ENCODE results near the gene FUOM.
"Not testable (repeated sequence)": the region's sequence is repeated elsewhere in the genome, so short reads cannot be mapped to it uniquely, and the experiment has no call there.

The FUOM gene

DNA sequence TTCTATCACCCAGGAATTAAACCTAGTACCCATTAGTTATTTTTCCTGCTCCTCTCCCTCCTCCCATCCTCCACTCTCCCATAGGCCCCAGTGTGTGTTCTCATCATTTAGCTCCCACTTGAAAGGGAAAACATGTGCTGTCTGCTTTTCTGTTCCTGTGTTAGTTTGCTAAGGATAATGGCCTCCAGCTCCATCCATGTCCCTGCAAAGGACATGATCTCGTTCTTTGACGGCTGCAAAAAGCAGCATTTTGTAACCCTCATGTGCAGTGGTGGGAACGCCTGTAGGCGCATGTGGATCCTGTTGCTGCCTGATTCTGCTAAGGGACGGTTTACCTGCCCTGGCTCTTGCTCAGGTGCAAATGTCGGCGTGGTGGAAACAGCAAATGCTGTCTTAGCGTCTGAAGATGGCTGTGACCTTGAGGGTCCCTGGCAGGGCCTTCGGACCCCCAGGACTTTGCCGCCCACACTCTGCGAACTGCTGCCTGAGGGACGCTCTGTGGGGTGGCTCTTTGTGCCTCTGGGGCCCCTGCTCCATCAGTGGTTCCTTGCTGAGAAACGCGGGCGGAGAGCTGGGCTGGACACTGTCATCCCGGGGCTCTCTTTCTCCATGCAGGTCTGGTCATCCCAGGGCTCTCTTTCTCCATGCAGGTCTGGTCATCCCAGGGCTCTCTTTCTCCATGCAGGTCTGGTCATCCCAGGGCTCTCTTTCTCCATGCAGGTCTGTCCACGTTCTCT is 30.6 kb upstream of the FUOM start:
- no peak for DNase-seq

DNA sequence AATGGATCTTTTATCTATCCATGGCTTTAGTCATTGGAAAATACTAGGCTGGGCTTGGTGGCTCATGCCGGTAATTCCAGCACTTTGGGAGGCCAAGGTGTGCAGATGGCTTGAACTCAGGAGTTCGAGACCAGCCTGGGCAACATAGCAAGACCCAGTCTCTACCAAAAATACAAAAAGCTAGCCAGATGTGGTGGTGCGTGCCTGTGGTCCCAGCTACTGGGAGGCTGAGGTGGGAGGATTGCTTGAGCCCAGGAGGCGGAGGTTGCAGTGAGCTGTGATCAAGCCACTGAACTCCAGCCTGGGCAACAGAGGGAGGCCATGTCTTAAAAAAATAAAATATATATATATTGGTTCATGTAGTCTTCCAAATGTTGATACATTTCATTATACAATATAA is 29.1 kb upstream of the FUOM start:
- not testable (repeated sequence) for DNase-seq

DNA sequence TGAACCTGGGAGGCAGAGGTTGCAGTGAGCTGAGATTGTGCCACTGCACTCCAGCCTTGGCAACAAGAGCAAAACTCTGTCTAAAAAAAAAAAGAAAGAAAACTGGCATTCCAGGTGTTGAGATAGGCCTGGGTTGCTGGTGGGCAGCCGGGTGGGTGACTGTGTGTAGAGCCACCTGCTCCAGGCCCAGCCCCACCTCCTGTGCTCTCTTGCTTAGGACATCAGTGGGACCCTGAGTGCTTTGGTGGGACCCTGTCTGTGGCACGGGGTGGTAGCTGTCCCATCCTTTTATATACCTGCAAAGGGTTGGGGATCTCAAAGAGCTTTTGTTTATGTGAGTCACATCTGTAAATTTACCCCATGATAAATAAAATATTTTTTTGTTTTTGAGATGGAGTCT is 27.4 kb upstream of the FUOM start:
- DNase-seq = no peak

DNA sequence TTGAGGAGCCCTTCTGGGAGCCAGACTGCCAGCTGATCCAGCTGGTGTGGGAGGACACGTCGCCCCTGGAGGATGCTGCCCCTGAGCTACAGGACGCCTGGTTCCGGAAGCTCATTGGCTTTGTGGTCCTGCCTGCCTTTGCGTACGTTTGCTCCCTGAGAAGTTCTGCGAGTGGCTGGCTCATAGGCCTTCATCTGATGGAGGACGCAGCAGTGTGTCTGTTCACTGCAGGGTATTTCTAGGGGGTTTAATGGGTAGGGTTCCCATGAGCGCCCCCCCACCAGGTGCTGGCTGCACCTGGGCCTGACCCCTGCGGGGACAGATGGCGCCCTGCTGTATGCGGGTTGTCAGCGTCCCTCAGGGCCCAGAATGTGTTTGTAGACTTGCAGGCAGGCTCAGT is 26.3 kb upstream of the FUOM start:
- DNase-seq = no peak

DNA sequence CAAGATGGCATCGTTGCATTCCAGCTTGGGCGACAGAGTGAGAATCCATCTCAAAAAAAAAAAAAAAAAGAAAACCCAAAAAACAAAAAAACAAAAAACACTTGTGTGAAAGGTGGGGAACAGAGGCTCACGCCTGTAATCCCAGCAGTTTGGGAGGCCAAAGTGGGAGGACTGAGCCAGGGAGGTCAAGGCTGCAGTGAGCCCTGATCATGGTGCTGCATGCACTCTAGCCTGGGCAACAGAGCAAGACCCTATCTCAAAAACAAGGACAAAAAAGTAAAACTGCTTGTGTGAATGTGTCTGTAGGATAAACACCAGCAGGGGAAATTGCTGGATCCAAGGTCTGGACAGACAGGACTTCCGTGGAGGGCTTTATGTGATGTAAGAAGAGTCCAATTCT is 25.7 kb upstream of the FUOM start:
- DNase-seq = no peak

DNA sequence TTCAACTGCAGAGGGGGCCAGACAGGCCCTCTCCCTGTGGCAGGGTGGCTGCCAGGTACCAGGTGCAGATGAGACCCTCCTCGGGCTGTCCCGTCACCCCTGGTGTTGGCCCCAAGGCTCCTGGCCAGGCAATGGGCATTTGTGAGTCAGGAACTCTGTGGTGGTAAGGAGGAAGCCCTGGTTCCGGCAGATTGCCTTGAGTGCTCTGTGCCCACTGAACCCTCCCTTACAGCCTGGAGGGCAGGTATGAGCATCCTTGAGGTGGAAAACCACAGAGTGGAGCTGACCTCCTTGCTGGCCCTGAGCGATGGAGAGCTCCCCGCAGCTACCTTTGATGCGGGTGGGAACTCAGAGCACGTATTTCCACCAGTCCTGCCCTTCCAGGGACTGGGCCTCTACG is 23.2 kb upstream of the FUOM start:
- no peak for DNase-seq

DNA sequence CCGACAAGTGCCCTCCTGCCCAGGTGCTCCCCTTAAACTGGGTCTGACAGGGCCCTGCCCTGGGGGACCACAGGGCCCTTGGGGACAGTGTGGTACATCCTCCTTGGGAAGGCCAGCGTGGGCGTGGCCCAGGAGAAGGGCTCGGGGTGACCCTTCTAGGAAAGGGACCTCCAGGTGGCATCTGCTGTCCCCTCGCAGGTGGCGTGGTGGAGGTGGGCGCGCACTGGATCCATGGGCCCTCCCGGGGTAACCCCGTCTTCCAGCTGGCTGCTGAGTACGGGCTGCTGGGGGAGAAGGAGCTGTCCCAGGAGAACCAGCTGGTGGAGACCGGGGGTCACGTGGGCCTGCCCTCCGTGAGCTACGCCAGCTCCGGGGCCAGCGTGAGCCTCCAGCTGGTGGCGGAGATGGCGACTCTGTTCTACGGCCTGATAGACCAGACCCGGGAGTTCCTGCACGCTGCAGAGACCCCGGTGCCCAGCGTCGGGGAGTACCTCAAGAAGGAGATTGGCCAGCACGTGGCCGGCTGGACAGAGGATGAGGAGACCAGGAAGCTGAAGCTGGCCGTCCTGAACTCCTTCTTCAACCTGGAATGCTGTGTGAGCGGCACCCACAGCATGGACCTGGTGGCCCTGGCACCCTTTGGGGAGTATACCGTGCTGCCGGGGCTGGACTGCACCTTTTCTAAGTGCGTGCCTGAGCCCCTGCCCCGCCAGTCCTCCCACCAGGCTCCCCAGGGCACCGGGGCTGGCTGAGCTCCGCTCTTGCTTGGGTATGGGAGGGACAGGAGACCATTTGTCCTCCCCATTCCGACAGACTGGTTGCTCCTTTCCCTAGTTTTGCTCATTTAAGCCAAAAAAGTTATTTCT is 22.2 kb upstream of the FUOM start:
- DNase-seq = no peak

DNA sequence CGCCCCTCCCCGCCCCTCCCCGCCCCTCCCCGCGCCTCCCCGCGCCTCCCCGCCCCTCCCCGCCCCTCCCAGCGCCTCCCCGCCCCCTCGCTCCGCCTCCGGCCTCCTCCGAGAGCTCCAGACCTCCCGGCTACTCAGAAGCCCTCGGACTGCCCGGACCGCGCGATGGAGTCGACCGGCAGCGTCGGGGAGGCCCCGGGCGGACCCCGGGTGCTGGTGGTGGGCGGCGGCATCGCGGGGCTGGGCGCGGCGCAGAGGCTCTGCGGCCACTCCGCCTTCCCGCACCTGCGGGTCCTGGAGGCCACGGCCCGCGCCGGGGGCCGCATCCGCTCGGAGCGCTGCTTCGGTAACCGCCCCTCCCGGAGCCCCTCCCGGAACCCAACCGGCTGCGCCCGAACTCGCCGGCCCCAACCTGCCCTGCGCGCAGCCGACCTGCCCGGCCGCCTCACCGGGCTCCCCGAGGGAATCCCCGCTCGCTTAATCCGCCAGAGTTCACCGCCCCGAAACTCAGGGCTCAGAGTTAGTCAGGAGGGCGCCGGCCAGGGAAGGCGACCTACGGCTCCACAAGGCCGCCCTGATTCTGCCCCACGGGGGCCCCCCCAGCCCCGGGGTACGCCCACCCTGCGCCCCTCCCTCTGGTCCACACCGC is 21.5 kb upstream of the FUOM start, which contains the start of gene PAOX:
Gene PAOX, plus strand, starts transcription at position 111 of the 649 bp plus-strand sequence. Its CDS starts 55 bp downstream, at position 166.
- no peak for DNase-seq

DNA sequence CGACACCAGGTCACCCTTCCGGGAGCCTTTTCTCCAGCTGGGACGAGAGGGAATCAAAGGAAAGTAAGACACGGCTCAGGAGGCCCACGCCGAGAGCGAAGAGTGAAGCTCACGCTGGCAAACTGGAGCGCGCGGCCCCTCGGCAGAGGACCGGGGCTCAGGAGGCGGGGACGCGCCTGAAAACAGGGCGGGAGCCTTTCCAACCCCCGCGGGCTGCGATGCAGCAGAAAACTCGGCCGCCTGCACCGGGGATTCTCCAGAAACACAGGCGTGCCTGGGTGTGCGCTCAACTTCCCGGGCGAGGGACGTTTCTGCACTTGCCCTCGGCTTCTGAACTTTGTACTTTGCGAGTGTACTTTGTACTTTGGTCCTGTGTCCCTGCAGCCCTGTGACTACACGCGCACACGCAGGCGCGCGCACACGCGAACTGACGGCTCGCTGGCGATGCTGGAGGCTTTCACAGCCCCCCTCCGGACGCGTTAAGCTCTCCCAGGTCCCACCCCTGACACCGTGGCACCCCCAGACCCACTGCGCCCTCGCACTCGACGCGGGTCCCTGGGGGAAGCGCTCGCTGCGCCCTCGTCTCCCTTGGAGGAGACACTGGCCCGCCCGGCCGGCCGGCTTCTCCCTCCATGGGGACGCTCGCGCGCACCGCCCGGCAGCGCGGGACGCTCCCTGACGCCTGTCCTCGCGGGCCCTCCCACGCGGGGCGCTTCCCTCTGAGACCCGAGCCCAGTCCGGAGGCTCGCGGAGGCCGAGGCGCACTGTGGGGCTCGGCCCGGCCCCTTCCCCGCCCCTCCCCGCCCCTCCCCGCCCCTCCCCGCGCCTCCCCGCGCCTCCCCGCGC is 20.7 kb upstream of the FUOM start:
- DNase-seq = no peak

DNA sequence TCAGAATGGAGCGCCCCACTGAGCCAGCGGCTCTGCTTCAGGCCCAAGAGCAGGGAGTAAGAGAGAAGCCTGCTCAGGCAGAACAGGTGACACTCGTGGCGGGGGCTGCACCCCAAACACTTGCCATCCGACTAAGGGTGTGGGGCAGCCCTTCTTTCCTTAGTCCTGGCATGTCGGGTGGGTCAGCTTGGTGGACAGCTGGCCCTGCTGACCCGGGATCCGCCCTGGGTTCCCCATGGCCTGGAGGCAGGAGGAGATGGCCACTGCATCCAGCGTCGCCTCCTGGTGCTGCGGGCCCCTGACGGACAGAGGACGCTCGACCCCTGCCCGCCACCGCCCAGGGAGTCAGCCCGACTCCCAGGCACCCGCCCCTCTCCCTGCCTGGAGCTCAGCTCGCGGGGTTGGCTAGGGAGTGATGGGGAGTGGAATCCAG is 20.0 kb upstream of the FUOM start:
- no peak for DNase-seq

DNA sequence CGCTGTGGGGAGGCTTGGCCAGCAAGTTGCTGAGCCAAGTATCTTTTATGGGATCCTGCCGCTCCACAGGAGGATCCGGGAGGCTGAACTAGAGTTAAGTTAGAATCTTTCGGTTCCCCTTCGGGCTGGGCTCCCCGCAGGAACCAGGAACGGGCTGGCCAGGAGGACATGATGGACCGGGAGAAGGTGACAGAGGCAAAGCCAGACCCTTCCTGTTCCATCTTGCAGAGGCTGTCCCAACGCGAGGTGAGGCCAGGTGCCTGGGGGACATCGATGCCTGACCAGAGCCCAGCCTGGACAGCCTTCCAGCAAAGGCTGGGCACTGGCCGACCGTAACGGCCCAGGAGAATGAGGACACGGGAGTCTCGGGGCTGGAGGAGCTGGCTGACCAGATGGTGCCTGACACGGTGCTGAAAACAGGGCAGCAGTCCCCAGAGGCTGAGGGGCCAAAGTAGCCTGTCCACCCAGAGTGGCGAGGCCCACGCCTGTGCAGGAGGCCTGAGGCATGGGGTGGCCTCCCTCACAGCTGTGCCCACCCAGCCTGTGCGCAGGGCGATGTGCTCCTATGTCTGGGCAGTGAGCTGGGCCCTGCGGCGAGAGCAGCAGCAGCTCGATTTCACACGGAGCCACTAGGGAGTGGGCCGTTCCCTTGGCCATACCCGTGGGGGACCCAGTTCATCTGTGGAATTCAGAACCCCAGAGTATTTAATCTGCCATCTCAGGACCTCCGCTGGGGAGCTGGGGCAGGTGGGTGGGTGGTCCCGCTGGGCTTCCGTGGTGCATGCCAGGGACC is 19.4 kb upstream of the FUOM start:
- no peak for DNase-seq

DNA sequence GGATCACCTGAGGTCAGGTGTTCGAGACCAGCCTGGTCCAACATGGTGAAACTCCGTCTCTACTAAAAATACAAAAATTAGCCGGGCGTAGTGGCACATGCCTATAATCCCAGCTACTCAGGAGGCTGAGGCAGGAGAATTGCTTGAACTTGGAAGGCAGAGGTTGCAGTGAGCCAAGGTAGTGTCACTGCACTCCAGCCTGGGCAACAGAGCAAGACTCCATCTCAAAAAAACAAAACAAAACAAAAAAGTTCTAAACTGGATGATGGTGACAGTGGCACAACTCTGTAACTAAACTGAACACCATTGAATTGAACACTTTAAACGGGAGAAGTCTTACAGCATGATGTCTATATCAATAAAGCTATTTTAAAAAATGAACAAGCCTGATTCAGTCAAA is 18.4 kb upstream of the FUOM start:
- DNase-seq = not testable (repeated sequence)

DNA sequence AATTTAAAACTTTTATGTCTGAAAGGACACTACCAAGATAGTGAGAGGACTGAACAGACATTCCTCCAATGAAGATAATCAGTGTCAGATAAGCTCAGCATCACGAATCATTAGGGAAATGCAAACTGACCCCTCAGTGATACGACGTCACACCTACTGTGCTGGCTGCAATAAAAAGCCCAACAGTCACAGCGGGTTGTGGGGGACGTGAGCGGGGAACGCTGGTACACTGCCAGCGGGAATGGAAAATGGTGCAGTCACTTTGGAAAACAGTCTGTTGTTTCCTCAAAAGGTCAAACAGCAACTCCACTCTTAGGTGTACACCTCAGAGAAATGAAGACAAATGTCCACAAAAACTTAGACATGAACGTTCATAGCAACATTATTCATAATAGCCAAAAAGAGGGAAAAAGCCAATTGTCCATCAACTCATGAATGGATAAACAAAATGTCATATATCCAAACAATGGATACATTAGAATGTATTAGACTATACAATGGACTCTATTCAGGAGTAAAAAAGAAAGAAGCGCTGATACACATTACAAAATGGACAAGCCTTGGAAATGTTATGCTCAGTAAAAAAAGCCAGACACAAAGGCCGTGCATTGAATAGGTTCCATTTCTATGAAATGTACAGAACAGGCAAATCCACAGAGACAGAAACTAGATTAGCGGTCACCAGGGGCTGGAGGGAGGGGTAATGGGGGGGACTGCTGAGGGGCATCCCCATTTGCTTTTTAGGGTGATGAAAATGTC is 17.7 kb upstream of the FUOM start:
- no peak for DNase-seq

DNA sequence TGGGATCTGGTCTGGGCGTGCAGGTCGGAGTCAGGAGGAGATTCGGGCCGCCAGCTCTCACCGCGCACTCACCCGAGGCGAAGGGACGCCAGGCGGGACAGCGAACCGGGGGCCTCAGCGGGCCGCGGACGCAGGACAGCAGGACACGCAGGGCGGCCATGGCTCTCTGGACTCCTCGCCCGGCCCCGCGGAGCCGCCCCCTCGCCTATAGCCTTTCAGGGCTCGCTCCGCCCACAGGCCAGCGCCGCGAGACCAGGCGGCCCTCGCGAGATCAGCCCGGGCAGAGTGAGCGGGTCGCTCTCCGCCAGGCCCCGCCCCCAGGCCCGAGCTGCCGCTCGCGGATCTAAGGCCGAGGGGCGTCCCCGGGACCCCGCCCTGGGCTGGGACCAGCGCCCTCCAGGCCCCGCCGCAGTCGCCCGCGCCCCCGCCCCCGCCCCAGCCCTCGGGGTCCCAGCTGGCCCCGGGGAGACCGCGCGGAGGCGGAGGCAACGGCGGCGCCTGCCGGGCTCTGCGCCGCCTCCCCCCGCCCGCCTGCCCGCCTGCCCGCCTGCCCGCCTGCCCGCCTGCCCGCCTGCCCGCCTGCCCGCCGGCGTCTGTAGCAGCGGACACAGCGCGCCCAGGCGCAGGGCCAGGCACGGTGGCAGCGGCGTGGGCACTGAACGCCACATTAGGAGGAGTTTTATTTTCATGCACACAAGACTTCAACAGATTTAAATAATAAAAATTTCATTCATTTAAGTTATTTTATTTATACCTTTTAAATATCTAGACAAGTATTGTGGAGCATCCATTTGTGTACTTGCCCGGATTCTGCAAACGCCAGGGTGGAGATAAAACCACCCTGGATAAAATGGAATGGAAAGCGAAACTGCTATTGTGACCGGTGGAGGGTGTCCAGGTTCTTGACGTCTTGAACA is 15.6 kb upstream of the FUOM start, which contains the start of gene ECHS1:
Gene ECHS1, minus strand, starts transcription at position 181 of the 917 bp plus-strand sequence. Its CDS starts 21 bp downstream, at position 160.
- DNase-seq = peak; percentile 13

DNA sequence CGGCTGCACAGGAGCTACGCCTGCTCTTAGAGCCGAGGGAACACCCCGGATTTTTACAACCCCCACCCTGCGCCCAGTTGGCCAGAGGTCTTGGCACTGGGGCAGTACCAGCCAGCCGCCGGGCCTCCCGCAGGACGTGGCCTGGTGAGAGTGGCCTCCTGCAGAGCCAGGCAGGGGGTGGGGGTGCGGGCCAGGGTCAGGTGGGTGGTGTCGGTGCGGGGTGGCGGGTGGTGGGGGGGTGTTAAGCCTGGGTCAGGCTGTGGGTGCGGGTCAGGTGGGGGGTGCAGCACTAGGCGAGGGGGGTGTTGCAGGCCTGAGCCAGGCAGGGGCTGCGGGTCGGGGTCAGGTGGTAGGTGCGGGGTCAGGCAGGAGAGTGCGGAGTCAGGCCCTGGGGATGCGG is 14.7 kb upstream of the FUOM start:
- DNase-seq = no peak

DNA sequence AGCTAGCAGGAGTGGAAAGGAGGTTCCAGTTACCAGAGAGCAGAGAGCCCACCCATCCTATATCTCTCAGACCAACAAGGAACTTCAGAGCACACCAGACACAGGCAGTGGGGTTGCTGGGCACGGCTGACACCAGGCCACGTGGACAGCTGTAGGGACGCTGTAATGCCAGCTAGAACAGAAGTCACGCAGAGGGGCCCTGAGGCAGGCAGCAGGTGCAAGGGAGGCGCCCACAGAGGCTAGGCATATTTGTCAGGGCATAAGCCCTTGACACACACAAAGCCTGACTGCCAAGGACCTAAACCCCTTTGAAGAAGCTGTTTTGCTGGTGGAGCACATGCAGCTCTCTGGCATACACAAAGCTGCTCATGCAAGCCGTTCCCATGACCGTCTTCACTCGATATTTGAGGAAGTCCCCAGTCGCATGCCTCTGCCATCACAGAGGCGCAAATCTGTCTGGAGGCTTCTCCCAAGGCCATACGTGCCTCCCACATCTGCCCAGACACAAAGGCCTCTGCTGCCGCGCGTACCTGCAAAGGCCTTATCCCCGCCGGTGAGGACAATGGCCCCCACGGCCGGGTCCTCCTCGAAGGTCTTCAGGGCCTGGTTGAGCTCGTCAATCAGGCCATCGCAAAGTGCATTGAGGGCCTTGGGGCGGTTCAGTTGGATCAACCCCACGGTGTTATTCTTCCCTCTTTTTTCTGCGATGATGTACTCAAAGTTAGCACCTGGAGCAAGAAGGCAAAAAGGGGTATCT is 12.4 kb upstream of the FUOM start:
- DNase-seq = no peak

DNA sequence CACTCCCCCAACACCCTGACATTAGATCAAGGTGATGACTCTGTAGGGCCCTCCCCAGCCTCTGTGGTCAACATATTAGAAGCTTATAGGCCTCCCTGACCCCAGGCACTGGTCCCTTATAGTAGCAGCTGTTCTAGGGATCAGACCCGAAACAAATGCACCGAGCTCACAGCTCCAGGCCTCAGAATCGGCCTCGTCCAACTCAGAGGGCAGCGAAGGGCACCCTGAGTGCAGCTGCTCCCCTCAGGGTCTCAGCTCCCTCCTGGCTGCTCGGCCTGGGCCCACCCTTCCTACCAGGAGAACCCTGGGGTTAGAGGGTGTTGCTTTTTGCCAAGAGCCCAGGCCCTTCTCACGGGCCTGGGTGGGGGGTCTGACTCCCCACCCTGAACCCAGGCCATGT is 10.3 kb upstream of the FUOM start:
- DNase-seq = no peak

DNA sequence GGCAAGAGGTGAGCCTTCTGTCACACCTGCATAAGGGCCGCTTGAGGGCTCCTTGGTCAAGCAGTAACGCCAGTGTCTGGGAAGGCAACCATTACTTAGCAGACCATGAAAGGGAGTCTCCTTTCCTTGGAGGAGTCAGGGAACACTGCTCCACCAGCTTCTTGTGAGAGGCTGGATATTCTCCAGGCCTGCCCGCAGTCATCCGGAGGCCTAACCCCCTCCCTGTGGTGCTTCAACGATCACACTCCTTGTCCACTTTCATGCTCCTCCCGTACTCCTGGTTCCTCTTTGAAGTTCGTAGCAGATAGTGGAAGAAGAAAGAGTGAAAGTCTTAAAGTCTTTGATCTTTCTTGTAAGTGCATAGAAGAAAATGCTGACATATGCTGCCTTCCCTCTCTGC is 9.6 kb upstream of the FUOM start:
- DNase-seq = not testable (repeated sequence)

DNA sequence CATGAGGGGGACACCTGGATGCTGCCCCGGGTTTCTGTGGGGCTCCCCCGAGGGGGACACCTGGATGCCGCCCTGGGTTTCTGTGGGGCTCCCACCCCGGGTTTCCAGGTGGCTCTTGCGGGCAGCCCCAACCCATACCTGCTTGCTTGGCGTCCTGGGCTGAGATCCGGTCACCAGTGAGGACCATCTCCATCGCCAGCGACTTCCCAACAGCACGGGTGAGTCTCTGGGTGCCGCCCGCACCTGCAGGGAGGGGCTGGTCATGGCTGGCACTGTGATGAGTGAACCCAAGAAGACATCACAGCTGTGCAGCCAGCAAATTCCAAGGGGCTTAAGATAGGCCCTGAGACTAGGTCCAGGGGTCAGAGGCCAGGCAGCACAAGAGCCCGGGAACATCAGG is 8.9 kb upstream of the FUOM start:
- no peak for DNase-seq
